ENCODE measurements around the gene PEAR1. TPM values are rescaled to one million over a fixed set of nuclear protein-coding genes. Genes with fewer than 3 reads are reported as not detected.

PEAR1 gene
- polyA plus RNA-seq, 1 donor: 5.9 TPM

DNA sequence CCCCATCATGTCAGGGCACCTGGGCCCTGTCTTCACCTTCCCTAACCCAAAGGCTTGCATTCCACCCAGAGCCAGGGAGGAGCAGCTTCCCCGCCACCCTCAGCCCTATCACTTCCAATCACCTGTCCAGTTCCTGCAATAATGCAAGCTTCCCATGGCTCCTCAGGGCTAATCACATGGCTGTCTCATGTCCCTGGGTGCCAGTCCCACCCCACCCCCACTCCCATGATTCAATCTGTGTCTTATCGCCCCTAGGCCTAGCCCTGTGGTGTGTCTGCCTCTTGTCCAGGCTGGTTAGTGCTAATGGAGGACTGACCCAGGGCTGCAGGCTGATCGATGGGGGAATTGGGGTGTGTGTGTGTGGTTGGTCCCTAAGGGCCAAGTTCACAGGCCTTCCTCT, 11.0 kb upstream of the PEAR1 start:
- no peaks in the 10 kb centered on the region for H3K9me3 ChIP-seq (ENCODE audit: control insufficient read depth, low read depth, low read length)
- peaks cover 72% of the 10 kb centered on the region for H3K27me3 ChIP-seq (ENCODE audit: control insufficient read depth, insufficient read depth, low read length)
- DNase-seq: peak in 1 of 2 donors; percentile 44
- H3K36me3 ChIP-seq (ENCODE audit: control insufficient read depth, insufficient read depth, low read length): no peaks in the 10 kb centered on the region
- H3K4me1 ChIP-seq (ENCODE audit: control insufficient read depth, insufficient read depth, low read length): no peaks in the 10 kb centered on the region
- no CpG with 5 or more reads among the region's 3 CpGs for WGBS (ENCODE audit: insufficient coverage, low lambda C conversion rate)
- H3K4me3 ChIP-seq (ENCODE audit: low read length): no peak overlapping the region
- no peak overlapping the region for H3K27ac ChIP-seq (ENCODE audit: low read length)

DNA sequence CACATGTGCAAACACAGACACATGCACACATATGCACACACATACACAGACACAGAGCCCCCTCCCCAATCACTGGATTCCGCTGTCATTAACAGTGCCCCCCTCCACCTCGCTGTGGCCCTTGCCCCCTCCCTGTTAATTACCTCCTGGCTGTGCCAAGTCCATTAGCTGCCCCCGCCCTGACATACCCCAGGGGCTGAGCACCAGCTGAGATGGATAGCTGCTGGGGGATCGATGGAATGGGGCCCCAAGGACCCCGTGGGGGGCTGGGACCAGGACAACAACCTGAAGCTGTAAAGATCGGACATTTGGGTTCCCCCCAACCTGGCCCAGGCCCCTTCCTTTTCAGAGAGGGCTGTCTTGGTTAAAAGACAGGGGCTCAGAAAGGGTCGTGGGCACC, 9.6 kb upstream of the PEAR1 start:
- Histone ChIP-seq H3K27me3 (ENCODE audit: control insufficient read depth, insufficient read depth, low read length) (peaks cover 64% of the 10 kb centered on the region), H3K9me3 (ENCODE audit: control insufficient read depth, low read depth, low read length) (no peaks in the 10 kb centered on the region), H3K4me3 (ENCODE audit: low read length) (no peak overlapping the region), H3K36me3 (ENCODE audit: control insufficient read depth, insufficient read depth, low read length) (no peaks in the 10 kb centered on the region), H3K27ac (ENCODE audit: low read length) (no peak overlapping the region), H3K4me1 (ENCODE audit: control insufficient read depth, insufficient read depth, low read length) (no peaks in the 10 kb centered on the region)
- DNase-seq: no peak
- no CpG with 5 or more reads among the region's 7 CpGs for whole genome bisulfite sequencing (ENCODE audit: insufficient coverage, low lambda C conversion rate)

DNA sequence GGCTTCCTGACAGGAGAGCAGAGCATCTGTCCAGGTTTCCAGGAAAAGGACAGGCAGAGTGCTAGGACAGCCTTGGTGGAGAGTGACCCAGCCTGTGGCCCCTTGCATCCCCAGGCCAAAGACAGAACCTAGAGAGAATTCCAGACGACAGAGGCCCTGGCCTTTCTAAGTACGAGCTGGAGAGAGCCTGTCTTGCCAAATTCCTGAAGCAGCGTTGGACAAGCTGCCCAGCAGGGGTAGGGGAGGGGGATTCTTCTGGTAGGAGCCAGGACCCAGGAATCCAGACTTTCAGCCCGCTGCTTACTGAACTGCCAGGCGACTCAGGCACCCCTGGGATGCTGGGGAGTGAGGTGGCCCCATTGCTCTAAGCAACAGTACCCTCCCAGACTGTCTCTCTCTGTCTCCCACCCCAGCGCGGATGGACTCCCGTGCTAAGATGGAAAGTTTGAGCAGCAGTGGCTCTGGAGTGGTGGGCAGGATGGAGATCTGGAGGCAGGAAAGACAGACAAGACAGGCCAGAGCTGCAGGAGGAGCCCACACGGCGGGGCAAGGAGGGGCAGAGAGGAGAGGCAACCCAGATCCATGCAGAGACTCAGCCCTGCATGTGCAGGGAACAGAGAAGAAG, 8.8 kb upstream of the PEAR1 start:
- no CpG with 5 or more reads among the region's 10 CpGs for WGBS (ENCODE audit: insufficient coverage, low lambda C conversion rate)

DNA sequence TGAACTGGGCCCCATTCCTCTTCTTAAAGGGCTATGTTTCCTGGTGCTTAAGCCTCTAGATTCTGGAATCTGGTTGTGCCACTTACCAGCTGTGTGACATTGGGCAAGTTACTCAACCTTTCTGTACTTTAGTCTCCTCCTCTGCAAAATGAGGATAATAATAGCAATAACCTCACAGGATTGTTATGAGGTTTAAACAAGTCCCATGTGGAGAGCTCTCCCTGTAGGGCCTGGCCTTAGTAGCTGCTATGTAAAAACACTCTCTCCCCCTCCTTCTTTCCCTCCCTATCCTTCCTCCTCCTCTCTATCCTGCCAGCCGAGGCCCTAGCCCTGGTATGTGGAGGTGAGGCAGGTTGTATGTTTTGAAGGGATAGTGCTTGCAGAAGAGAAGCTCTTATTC, 8.2 kb upstream of the PEAR1 start:
- no peak overlapping the region for H3K27ac ChIP-seq (ENCODE audit: low read length)
- no CpG with 5 or more reads among the region's 1 CpG for WGBS (ENCODE audit: insufficient coverage, low lambda C conversion rate)
- no peaks in the 10 kb centered on the region for H3K9me3 ChIP-seq (ENCODE audit: control insufficient read depth, low read depth, low read length)

More for the DNA sequence above, 8.8 kb upstream of the PEAR1 start:
- Histone ChIP-seq H3K36me3 (ENCODE audit: control insufficient read depth, insufficient read depth, low read length) (no peaks in the 10 kb centered on the region), H3K27me3 (ENCODE audit: control insufficient read depth, insufficient read depth, low read length) (peaks cover 59% of the 10 kb centered on the region), H3K9me3 (ENCODE audit: control insufficient read depth, low read depth, low read length) (no peaks in the 10 kb centered on the region), H3K27ac (ENCODE audit: low read length) (no peak overlapping the region), H3K4me1 (ENCODE audit: control insufficient read depth, insufficient read depth, low read length) (no peaks in the 10 kb centered on the region), H3K4me3 (ENCODE audit: low read length) (no peak overlapping the region)
- DNase-seq: no peak

DNA sequence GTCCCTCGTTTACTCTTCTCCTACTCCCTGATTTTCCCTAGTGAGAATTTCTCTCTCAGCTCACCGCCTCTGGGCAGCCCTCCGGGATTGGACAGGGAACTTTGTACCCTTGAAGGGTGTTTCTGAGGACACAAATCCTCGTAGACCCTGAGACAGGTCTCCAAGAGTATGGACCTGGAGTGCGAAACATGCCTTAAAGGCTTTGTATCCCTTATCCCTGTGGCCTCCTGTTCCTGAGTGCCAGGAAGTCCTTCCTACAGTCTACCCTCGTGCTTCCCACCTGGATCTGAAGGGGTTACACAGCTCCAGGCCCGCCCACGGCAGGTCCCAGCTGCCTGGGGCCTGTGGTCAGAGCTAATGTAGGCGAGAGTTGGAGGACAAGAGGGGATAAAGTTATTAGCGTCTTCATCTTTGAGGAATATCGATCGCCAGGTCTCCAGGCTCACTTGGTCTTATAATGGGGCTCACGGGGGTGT, 7.6 kb upstream of the PEAR1 start:
- no peak for DNase-seq
- Histone ChIP-seq H3K36me3 (ENCODE audit: control insufficient read depth, insufficient read depth, low read length) (no peaks in the 10 kb centered on the region), H3K4me1 (ENCODE audit: control insufficient read depth, insufficient read depth, low read length) (no peaks in the 10 kb centered on the region), H3K4me3 (ENCODE audit: low read length) (no peak overlapping the region), H3K27me3 (ENCODE audit: control insufficient read depth, insufficient read depth, low read length) (peaks cover 51% of the 10 kb centered on the region), H3K9me3 (ENCODE audit: control insufficient read depth, low read depth, low read length) (no peaks in the 10 kb centered on the region), H3K27ac (ENCODE audit: low read length) (no peak overlapping the region)
- no CpG with 5 or more reads among the region's 13 CpGs for WGBS (ENCODE audit: insufficient coverage, low lambda C conversion rate)

More for the DNA sequence above, 8.2 kb upstream of the PEAR1 start:
- Histone ChIP-seq H3K4me1 (ENCODE audit: control insufficient read depth, insufficient read depth, low read length) (no peaks in the 10 kb centered on the region), H3K36me3 (ENCODE audit: control insufficient read depth, insufficient read depth, low read length) (no peaks in the 10 kb centered on the region), H3K4me3 (ENCODE audit: low read length) (no peak overlapping the region), H3K27me3 (ENCODE audit: control insufficient read depth, insufficient read depth, low read length) (peaks cover 56% of the 10 kb centered on the region)
- DNase-seq: no peak

DNA sequence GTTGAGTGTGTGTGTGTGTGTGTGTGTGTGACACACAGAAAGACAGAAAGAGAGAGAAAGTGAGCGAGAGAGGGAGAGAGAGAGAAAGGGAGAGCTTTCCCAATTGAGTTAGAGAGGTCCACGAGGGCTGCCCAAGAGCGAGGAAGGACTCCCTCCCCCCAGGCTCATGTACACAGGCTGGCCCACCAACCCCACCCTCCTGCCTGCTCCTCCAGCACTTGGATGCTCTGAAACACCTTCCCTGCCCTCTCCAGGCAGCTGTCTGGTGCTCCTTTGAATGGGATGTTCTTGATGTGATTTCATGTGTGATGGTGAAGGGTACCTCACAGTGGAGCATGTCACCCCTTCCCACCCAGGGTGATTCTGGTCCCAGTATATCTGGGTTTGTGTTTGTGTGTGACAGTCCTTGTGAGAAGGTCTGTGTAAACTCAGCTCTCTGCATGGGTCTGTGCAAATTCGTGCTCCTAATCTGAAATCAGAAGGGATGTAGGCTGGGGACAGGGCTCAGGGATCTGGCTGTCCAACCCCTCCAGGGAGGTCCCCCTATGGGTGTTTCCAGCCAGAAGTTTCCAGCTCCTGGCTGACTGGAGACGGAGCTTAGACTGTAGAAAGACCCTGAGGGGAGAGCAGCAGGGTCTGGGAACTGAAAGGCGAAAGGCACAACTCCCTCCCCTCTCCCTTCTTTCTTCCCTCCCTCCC, 6.8 kb upstream of the PEAR1 start:
- no CpG with 5 or more reads among the region's 6 CpGs for WGBS (ENCODE audit: insufficient coverage, low lambda C conversion rate)
- no peaks in the 10 kb centered on the region for H3K36me3 ChIP-seq (ENCODE audit: control insufficient read depth, insufficient read depth, low read length)
- DNase-seq: no peak
- no peak overlapping the region for H3K4me3 ChIP-seq (ENCODE audit: low read length)
- no peak overlapping the region for H3K27ac ChIP-seq (ENCODE audit: low read length)
- no peaks in the 10 kb centered on the region for H3K4me1 ChIP-seq (ENCODE audit: control insufficient read depth, insufficient read depth, low read length)
- peaks cover 51% of the 10 kb centered on the region for H3K27me3 ChIP-seq (ENCODE audit: control insufficient read depth, insufficient read depth, low read length)
- no peaks in the 10 kb centered on the region for H3K9me3 ChIP-seq (ENCODE audit: control insufficient read depth, low read depth, low read length)

DNA sequence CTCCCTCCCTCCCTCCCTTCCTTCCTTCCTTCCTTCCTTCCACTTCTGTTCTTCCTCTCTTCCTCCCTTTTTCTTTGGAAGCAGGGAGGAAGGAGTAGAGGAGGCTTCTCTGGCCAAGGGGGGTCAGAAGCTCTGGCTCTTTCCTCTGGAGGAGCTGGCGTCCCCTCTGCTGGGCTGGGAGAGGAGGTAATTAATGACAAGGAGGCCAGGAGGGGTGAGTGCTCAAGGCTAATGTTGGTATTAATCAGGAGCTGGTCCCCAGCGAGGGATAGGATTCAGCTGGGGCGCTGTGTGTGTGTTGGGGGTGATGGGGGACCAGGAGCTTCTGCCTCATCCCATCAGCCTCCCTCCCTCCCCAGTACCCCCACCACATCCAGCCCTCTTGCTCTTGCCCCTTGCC, 6.2 kb upstream of the PEAR1 start:
- Histone ChIP-seq H3K36me3 (ENCODE audit: control insufficient read depth, insufficient read depth, low read length) (no peaks in the 10 kb centered on the region), H3K27ac (ENCODE audit: low read length) (no peak overlapping the region), H3K27me3 (ENCODE audit: control insufficient read depth, insufficient read depth, low read length) (peaks cover 55% of the 10 kb centered on the region), H3K4me3 (ENCODE audit: low read length) (no peak overlapping the region), H3K9me3 (ENCODE audit: control insufficient read depth, low read depth, low read length) (no peaks in the 10 kb centered on the region), H3K4me1 (ENCODE audit: control insufficient read depth, insufficient read depth, low read length) (peaks cover 4% of the 10 kb centered on the region)
- WGBS (ENCODE audit: insufficient coverage, low lambda C conversion rate): no CpG with 5 or more reads among the region's 3 CpGs
- no peak for DNase-seq

DNA sequence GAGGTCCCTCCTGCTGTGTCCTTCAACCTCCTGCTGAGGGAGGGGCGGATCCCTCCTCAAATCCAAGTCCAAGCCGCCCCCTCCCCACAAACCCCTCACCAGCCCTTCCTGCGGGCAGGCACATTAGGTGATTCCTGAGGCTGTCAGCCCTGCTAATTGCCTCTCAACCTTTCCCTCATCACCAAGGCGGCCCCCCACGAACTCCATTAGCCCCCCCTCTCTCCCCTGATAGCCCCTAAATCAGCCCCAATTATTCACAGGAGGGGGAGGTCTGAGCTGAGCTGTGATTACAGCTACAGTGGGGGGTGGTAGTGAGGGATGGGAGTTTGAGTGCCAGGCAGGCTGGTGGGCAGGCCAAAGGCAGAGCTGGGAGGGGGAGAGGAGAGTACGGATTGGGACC, 5.8 kb upstream of the PEAR1 start:
- H3K27me3 ChIP-seq (ENCODE audit: control insufficient read depth, insufficient read depth, low read length): peaks cover 59% of the 10 kb centered on the region
- no CpG with 5 or more reads among the region's 6 CpGs for WGBS (ENCODE audit: insufficient coverage, low lambda C conversion rate)
- H3K36me3 ChIP-seq (ENCODE audit: control insufficient read depth, insufficient read depth, low read length): no peaks in the 10 kb centered on the region
- DNase-seq: no peak
- no peaks in the 10 kb centered on the region for H3K9me3 ChIP-seq (ENCODE audit: control insufficient read depth, low read depth, low read length)
- H3K4me1 ChIP-seq (ENCODE audit: control insufficient read depth, insufficient read depth, low read length): peaks cover 8% of the 10 kb centered on the region
- H3K4me3 ChIP-seq (ENCODE audit: low read length): no peak overlapping the region
- no peak overlapping the region for H3K27ac ChIP-seq (ENCODE audit: low read length)

DNA sequence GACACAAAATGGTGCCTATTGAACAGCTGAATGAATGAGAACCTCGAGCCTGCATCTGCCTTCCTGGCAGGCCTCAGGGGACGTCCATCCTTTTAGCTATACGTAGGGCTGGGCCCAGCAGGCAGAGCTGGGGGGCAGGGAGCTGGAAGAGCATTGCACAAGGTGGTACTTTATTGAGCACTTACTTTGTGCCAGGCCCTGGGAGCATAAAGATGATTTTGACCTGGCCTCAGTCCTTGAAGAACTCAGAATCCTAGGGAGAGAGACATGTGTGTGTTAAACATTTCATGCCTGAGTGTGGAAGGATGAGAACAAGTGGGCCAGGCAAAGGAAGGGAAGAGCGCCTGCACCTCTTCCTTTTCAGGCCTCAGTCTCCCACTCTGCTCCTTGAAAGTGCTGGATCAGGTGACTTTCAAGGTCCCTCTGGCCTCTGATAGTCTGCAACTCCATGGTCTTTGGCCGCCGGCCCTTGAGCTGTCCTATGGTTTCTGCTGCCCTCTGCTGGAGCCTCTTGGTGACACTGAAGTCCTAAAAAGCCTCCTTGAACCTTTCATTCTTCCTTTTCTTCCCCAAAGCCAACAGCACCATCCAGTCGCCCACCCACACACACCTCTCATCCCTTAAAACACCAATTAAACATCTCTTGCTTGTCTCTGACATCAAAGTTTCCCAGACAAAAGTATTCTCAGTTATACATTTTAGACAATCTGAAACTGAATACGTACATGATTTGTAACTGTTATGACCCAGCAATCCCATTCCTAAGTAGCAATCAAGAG, 3.5 kb upstream of the PEAR1 start:
- Histone ChIP-seq H3K4me3 (ENCODE audit: low read length) (no peak overlapping the region), H3K27ac (ENCODE audit: low read length) (no peak overlapping the region), H3K4me1 (ENCODE audit: control insufficient read depth, insufficient read depth, low read length) (peaks cover 13% of the 10 kb centered on the region), H3K9me3 (ENCODE audit: control insufficient read depth, low read depth, low read length) (peaks cover 4% of the 10 kb centered on the region), H3K27me3 (ENCODE audit: control insufficient read depth, insufficient read depth, low read length) (peaks cover 66% of the 10 kb centered on the region), H3K36me3 (ENCODE audit: control insufficient read depth, insufficient read depth, low read length) (no peaks in the 10 kb centered on the region)
- peak; percentile 62 to 64 for DNase-seq
- WGBS (ENCODE audit: insufficient coverage, low lambda C conversion rate): 0% methylated on average over 1 of the region's 8 CpGs

DNA sequence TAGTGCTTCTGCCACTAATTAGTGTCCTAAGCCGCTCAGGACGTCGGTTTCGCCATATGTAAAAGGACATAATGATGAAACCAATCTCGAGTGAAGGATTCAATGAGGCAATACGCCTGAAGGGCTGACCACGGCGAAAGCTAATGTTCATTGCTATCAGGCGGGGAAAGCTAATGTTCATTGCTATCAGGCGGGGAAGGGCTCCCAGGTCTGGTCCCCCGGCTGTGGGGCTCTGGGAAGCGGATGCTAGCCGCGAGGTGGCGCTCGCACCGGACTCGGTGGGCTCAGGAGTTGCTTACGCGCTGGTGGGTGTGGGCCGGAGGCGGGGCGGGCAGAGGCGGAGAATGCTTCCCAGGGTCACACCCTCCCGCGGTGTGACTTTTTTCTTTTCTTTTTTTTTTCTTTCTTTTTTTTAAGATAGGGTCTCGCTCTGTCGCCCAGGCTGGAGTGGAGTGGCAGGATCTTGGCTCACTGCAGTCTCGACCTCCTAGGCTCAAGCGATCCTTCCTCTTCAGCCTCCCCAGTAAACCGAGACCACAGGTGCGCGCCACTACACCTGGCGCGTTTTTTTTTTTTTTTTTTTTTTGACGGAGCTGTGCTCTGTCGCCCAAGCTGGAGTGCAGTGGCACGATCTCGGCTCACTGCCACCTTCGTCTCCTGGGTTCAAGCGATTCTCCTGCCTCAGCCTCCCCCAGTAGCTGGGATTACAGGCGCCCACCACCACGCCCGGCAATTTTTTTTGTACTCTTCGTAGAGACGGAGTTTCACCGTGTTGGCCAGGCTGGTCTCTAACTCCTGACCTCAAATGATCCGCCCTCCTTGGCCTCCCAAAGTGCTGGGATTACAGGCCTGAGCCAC, 1.1 kb upstream of the PEAR1 start:
- DNase-seq: peak; percentile 89 to 92
- Histone ChIP-seq H3K27me3 (ENCODE audit: control insufficient read depth, insufficient read depth, low read length) (peaks cover 69% of the 10 kb centered on the region), H3K27ac (ENCODE audit: low read length) (no peak overlapping the region), H3K4me3 (ENCODE audit: low read length) (peak overlapping the region; percentile 22), H3K9me3 (ENCODE audit: control insufficient read depth, low read depth, low read length) (peaks cover 4% of the 10 kb centered on the region), H3K36me3 (ENCODE audit: control insufficient read depth, insufficient read depth, low read length) (no peaks in the 10 kb centered on the region), H3K4me1 (ENCODE audit: control insufficient read depth, insufficient read depth, low read length) (peaks cover 17% of the 10 kb centered on the region)
- WGBS (ENCODE audit: insufficient coverage, low lambda C conversion rate): 0% methylated on average over 1 of the region's 48 CpGs
